ENCODE measurements around the gene BCL3.
A peak's percentile ranks its signal among the peaks of the same experiment; 100 is the strongest.

BCL3 gene

DNA sequence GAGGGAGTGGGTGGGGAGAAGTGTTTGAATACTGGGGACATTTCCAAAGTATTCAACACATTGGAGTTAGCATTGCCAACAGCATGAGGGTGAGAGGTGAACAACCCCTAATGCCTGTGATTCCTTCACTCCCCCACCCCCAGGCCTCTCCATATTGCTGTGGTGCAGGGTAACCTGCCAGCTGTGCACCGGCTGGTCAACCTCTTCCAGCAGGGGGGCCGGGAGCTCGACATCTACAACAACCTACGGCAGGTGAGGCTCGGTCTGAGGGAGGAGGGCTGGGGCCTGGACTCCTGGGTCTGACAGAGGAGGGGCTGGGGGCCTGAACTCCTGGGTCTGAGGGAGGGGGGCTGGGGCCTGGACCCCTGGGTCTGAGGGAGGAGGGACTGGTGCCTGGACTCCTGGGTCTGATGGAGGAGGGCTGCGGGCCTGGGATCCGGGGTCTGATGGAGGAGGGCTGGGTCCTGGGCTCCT lies 7.6 kb downstream of the BCL3 start:
- 100% methylated on average over 3 of the region's 7 CpGs for WGBS (ENCODE audit: insufficient coverage)
- Histone ChIP-seq H3K36me3 (ENCODE audit: control insufficient read depth in 4 of 4, insufficient read depth in 4 of 4, low read length in 3 of 4) (peaks cover 8 to 74% (median 34%) of the 10 kb centered on the region in 4 experiments), H3K27me3 (replicated peaks in 2 of 5; ENCODE audit: control insufficient read depth in 4 of 5, insufficient read depth in 5 of 5, low read length in 4 of 5) (no peaks in the 10 kb centered on the region), H3K4me3 (ENCODE audit: control insufficient read depth in 1 of 7, extremely low read depth in 1 of 7, insufficient read depth in 4 of 7, low read depth in 2 of 7, low read length in 6 of 7) (no peak overlapping the region), H3K27ac (ENCODE audit: insufficient read depth in 1 of 2, low read depth in 1 of 2, low read length in 2 of 2, poor library complexity in 1 of 2, severe bottlenecking in 2 of 2) (no peak overlapping the region), H3K4me1 (ENCODE audit: control extremely low read depth in 1 of 4, control insufficient read depth in 4 of 4, insufficient read depth in 4 of 4, low read length in 3 of 4) (peaks cover 13 to 77% (median 63%) of the 10 kb centered on the region in 4 experiments), H3K9me3 (ENCODE audit: control extremely low read depth in 1 of 5, control insufficient read depth in 4 of 5, insufficient read depth in 2 of 5, low read depth in 1 of 5, low read length in 4 of 5) (no peaks in the 10 kb centered on the region)
- ChIA-PET CTCF (interaction anchor here (1.2 to 4.8 kb wide), 5 partner anchors 9 to 68 kb away, joined by 5 to 47 read pairs (median 6); no protein-coding TSS in a partner anchor), POLR2A (interaction anchor here (0.9 to 1.5 kb wide), 2 partner anchors 10 to 12 kb away, joined by 4 to 11 read pairs; no protein-coding TSS in a partner anchor)
- DNase-seq: no peak

DNA sequence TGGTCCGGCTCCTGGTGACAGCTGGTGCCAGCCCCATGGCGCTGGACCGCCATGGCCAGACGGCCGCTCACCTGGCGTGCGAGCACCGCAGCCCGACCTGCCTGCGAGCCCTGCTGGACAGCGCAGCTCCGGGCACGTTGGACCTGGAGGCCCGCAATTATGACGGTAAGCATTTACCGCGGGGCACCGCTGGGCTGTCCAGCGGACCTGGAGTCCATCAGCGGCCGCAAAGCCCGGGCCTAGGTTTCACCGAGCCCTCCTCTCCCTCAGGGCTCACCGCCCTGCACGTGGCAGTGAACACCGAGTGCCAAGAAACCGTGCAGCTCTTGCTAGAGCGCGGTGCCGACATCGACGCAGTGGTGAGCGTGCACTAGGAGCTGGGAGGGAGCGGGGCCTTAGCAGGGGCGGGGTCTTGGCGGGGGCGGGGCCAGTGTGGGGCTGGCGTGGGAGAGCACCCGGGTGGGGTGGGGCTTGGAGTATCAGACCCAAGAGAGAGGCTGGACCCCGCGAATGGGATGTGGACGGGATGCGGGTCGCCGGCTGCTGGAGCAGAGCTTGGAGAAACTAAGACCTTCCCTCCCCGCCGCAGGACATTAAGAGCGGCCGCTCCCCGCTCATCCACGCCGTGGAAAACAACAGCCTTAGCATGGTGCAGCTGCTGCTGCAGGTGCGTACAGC lies 8.7 kb downstream of the BCL3 start:
- no peak overlapping the region for H3K4me3 ChIP-seq (ENCODE audit: control insufficient read depth in 1 of 7, extremely low read depth in 1 of 7, insufficient read depth in 4 of 7, low read depth in 2 of 7, low read length in 6 of 7)
- WGBS (ENCODE audit: insufficient coverage): 96% methylated on average over 41 of the region's 53 CpGs
- CTCF ChIA-PET: interaction anchor here (0.7 to 4.7 kb wide), 7 partner anchors 8 to 68 kb away, joined by 3 to 26 read pairs (median 5); partner anchors contain the start of gene BCL3
- H3K36me3 ChIP-seq (ENCODE audit: control insufficient read depth in 4 of 4, insufficient read depth in 4 of 4, low read length in 3 of 4): peaks cover 8 to 65% (median 33%) of the 10 kb centered on the region in 4 experiments
- H3K27ac ChIP-seq (ENCODE audit: insufficient read depth in 1 of 2, low read depth in 1 of 2, low read length in 2 of 2, poor library complexity in 1 of 2, severe bottlenecking in 2 of 2): no peak overlapping the region
- H3K27me3 ChIP-seq (replicated peaks in 2 of 5; ENCODE audit: control insufficient read depth in 4 of 5, insufficient read depth in 5 of 5, low read length in 4 of 5): no peaks in the 10 kb centered on the region
- DNase-seq: no peak
- no peaks in the 10 kb centered on the region for H3K9me3 ChIP-seq (ENCODE audit: control extremely low read depth in 1 of 5, control insufficient read depth in 4 of 5, insufficient read depth in 2 of 5, low read depth in 1 of 5, low read length in 4 of 5)
- peaks cover 13 to 66% (median 53%) of the 10 kb centered on the region in 4 experiments for H3K4me1 ChIP-seq (ENCODE audit: control extremely low read depth in 1 of 4, control insufficient read depth in 4 of 4, insufficient read depth in 4 of 4, low read length in 3 of 4)
- POLR2A ChIA-PET: interaction anchor here (1.1 kb wide), 1 partner anchor 9 kb away, joined by 5 read pairs; no protein-coding TSS in a partner anchor

DNA sequence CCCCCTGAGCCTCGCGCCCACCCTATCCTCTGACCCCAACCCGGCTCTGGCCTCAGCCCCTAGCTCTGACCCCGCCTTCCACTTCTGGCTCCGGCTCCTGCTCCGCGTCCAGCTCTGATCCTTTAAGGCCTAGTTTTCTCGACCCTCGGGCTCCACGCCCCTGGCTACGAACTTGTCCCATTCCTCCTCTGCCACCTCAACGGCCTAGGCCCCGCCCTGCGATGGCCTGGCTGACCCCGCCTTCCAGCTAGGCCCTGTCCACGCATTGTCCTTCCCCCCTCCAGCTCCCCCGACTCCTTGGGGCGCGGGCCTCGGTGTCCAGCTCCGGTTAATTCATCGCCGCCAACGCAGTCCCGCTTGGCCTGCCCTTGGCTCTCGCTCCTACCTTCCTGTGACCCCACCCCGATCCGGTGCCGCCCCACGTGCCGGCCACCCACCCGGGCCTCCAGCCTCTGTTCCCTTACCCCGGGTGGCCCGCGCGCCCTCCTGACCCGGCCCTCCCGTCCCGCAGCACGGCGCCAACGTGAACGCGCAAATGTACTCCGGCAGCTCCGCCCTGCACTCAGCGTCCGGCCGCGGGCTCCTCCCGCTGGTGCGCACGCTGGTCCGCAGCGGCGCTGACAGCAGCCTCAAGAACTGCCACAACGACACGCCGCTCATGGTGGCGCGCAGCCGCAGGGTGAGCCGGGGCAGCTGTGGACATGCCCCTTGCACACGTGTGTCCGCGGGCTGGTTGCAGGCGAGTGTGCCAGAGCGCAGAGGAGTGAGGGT lies 9.4 kb downstream of the BCL3 start:
- H3K9me3 ChIP-seq (ENCODE audit: control extremely low read depth in 1 of 5, control insufficient read depth in 4 of 5, insufficient read depth in 2 of 5, low read depth in 1 of 5, low read length in 4 of 5): no peaks in the 10 kb centered on the region
- no peaks in the 10 kb centered on the region for H3K27me3 ChIP-seq (replicated peaks in 2 of 5; ENCODE audit: control insufficient read depth in 4 of 5, insufficient read depth in 5 of 5, low read length in 4 of 5)
- H3K27ac ChIP-seq (ENCODE audit: insufficient read depth in 1 of 2, low read depth in 1 of 2, low read length in 2 of 2, poor library complexity in 1 of 2, severe bottlenecking in 2 of 2): no peak overlapping the region
- no peak overlapping the region for H3K4me3 ChIP-seq (ENCODE audit: control insufficient read depth in 1 of 7, extremely low read depth in 1 of 7, insufficient read depth in 4 of 7, low read depth in 2 of 7, low read length in 6 of 7)
- WGBS (ENCODE audit: insufficient coverage): 96% methylated on average over 66 of the region's 68 CpGs
- CTCF ChIA-PET: interaction anchor here (0.7 to 4.7 kb wide), 7 partner anchors 8 to 69 kb away, joined by 3 to 26 read pairs (median 5); partner anchors contain the start of gene BCL3
- peaks cover 6 to 60% (median 48%) of the 10 kb centered on the region in 4 experiments for H3K4me1 ChIP-seq (ENCODE audit: control extremely low read depth in 1 of 4, control insufficient read depth in 4 of 4, insufficient read depth in 4 of 4, low read length in 3 of 4)
- peaks cover 8 to 58% (median 26%) of the 10 kb centered on the region in 4 experiments for H3K36me3 ChIP-seq (ENCODE audit: control insufficient read depth in 4 of 4, insufficient read depth in 4 of 4, low read length in 3 of 4)
- POLR2A ChIA-PET: interaction anchor here (1.1 kb wide), 1 partner anchor 8 kb away, joined by 5 read pairs; no protein-coding TSS in a partner anchor
- DNase-seq: no peak

DNA sequence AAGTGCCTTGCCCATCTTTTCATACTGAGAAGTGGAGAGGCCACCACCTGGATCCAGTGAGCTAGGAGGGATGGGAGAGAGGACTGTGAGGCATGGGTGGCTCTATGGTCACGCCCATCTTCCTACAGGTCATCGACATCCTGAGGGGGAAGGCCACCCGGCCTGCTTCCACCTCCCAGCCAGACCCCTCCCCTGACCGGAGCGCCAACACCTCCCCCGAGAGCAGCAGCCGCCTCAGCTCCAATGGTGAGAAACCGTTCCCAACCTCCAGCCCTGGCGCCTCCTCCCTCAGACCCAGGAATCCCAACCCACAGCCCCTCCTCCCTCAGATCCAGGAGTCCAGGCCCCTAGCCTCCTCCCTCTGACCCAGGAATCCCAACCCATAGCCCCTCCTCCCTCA lies 10.1 kb downstream of the BCL3 start:
- CTCF ChIA-PET: interaction anchor here (1.2 to 2.2 kb wide), 3 partner anchors 10 to 69 kb away, joined by 3 to 12 read pairs (median 4); partner anchors contain the start of gene BCL3
- Histone ChIP-seq H3K36me3 (ENCODE audit: control insufficient read depth in 4 of 4, insufficient read depth in 4 of 4, low read length in 3 of 4) (peaks cover 8 to 56% (median 26%) of the 10 kb centered on the region in 4 experiments), H3K9me3 (ENCODE audit: control extremely low read depth in 1 of 5, control insufficient read depth in 4 of 5, insufficient read depth in 2 of 5, low read depth in 1 of 5, low read length in 4 of 5) (no peaks in the 10 kb centered on the region), H3K4me3 (ENCODE audit: control insufficient read depth in 1 of 7, extremely low read depth in 1 of 7, insufficient read depth in 4 of 7, low read depth in 2 of 7, low read length in 6 of 7) (no peak overlapping the region), H3K27me3 (replicated peaks in 2 of 5; ENCODE audit: control insufficient read depth in 4 of 5, insufficient read depth in 5 of 5, low read length in 4 of 5) (no peaks in the 10 kb centered on the region), H3K4me1 (ENCODE audit: control extremely low read depth in 1 of 4, control insufficient read depth in 4 of 4, insufficient read depth in 4 of 4, low read length in 3 of 4) (peaks cover 6 to 61% (median 47%) of the 10 kb centered on the region in 4 experiments), H3K27ac (ENCODE audit: insufficient read depth in 1 of 2, low read depth in 1 of 2, low read length in 2 of 2, poor library complexity in 1 of 2, severe bottlenecking in 2 of 2) (no peak overlapping the region)
- POLR2A ChIA-PET: no interaction called here
- no peak for DNase-seq
- 96% methylated on average over 8 of the region's 9 CpGs for WGBS (ENCODE audit: insufficient coverage)

DNA sequence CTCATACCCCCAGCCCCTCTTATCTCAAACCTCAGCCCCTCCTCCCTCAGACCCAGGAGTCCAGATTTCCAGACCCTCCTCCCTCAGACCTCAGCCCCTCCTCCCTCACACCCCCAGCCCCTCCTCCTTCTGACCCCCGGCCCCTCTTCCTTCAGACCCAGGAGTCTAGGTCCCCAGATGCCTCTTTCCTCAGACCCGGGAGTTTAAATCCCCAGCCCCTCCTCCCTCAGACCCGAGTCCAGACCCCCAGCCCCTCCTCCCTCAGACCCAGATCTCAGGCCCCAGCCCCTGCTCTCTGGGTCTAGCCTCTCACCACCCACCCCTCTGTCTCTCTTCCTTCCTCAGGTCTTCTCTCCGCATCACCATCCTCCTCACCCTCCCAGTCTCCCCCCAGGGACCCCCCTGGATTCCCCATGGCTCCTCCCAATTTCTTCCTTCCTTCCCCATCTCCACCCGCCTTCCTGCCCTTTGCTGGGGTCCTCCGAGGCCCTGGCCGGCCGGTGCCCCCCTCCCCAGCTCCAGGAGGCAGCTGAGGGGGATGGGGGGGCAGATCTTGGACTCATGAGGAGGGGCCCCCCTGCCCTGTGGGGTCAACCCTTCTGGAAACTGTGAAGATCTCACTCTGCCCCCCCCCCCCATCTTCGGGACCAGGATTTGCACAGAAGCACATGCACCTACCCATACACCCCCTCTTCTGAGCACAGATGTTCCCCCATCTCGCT lies 10.7 kb downstream of the BCL3 start:
- POLR2A ChIA-PET: no interaction called here
- Histone ChIP-seq H3K27ac (ENCODE audit: insufficient read depth in 1 of 2, low read depth in 1 of 2, low read length in 2 of 2, poor library complexity in 1 of 2, severe bottlenecking in 2 of 2) (no peak overlapping the region), H3K27me3 (replicated peaks in 2 of 5; ENCODE audit: control insufficient read depth in 4 of 5, insufficient read depth in 5 of 5, low read length in 4 of 5) (no peaks in the 10 kb centered on the region), H3K9me3 (ENCODE audit: control extremely low read depth in 1 of 5, control insufficient read depth in 4 of 5, insufficient read depth in 2 of 5, low read depth in 1 of 5, low read length in 4 of 5) (no peaks in the 10 kb centered on the region), H3K4me3 (ENCODE audit: control insufficient read depth in 1 of 7, extremely low read depth in 1 of 7, insufficient read depth in 4 of 7, low read depth in 2 of 7, low read length in 6 of 7) (no peak overlapping the region), H3K4me1 (ENCODE audit: control extremely low read depth in 1 of 4, control insufficient read depth in 4 of 4, insufficient read depth in 4 of 4, low read length in 3 of 4) (peaks cover 6 to 61% (median 42%) of the 10 kb centered on the region in 4 experiments), H3K36me3 (ENCODE audit: control insufficient read depth in 4 of 4, insufficient read depth in 4 of 4, low read length in 3 of 4) (peaks cover 8 to 56% (median 26%) of the 10 kb centered on the region in 4 experiments)
- DNase-seq: no peak
- WGBS (ENCODE audit: insufficient coverage): 92% methylated on average over 4 of the region's 10 CpGs
- CTCF ChIA-PET: interaction anchor here (1.6 to 2.2 kb wide), 3 partner anchors 8 to 70 kb away, joined by 4 to 12 read pairs (median 4); no protein-coding TSS in a partner anchor

DNA sequence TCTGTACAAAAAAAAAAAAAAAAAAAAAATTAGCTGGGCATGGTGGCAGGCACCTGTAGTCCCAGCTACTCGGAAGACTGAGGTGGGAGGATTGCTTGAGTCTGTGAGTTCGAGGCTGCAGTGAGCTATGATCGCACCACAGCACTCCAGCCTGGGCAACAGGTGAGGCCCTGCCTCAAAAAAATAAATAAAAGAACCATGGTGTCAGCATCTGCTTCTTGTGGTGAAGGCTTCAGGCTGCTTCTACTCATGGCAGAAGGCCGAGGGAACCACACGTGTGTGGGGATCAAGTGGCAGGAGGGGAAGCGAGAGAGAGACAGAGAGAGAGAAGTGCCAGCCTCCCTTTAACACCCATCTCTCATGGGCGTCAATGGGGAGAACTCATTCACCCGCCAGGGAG lies 13.5 kb downstream of the BCL3 start:
- no peaks in the 10 kb centered on the region for H3K9me3 ChIP-seq (ENCODE audit: control extremely low read depth in 1 of 5, control insufficient read depth in 4 of 5, insufficient read depth in 2 of 5, low read depth in 1 of 5, low read length in 4 of 5)
- no peak overlapping the region for H3K27ac ChIP-seq (ENCODE audit: insufficient read depth in 1 of 2, low read depth in 1 of 2, low read length in 2 of 2, poor library complexity in 1 of 2, severe bottlenecking in 2 of 2)
- peaks cover 8 to 31% (median 19%) of the 10 kb centered on the region in 4 experiments for H3K36me3 ChIP-seq (ENCODE audit: control insufficient read depth in 4 of 4, insufficient read depth in 4 of 4, low read length in 3 of 4)
- POLR2A ChIA-PET: interaction anchor here (0.6 to 1.5 kb wide), 2 partner anchors 13 to 20 kb away, joined by 3 read pairs; no protein-coding TSS in a partner anchor
- H3K27me3 ChIP-seq (replicated peaks in 2 of 5; ENCODE audit: control insufficient read depth in 4 of 5, insufficient read depth in 5 of 5, low read length in 4 of 5): no peaks in the 10 kb centered on the region
- DNase-seq: peak in 2 of 3 donors; percentile 57
- CTCF ChIA-PET: interaction anchor here (1.1 kb wide), 1 partner anchor 34 kb away, joined by 3 read pairs; no protein-coding TSS in a partner anchor
- H3K4me1 ChIP-seq (ENCODE audit: control extremely low read depth in 1 of 4, control insufficient read depth in 4 of 4, insufficient read depth in 4 of 4, low read length in 3 of 4): peaks cover 0 to 46% (median 19%) of the 10 kb centered on the region in 4 experiments
- WGBS (ENCODE audit: insufficient coverage): 92% methylated on average over 4 of the region's 8 CpGs
- H3K4me3 ChIP-seq (ENCODE audit: control insufficient read depth in 1 of 7, extremely low read depth in 1 of 7, insufficient read depth in 4 of 7, low read depth in 2 of 7, low read length in 6 of 7): no peak overlapping the region

All from common myeloid progenitor, CD34-positive (primary cell).